Panc1 (cell line): ENCODE measurements around the gene CDK5RAP3.

Experiments used
- CTCF ChIP-seq: fragments of 450-650 bp; IDR thresholded peaks from 2 replicates; pipeline ENCODE4 v1.5.1; 2017; ENCODE audit warnings: mild to moderate bottlenecking
- POLR2AphosphoS5 ChIP-seq: IDR thresholded peaks from 2 replicates; pipeline ENCODE4 v1.6.1; 2012; ENCODE audit warnings: mild to moderate bottlenecking, low read depth, low read length, moderate library complexity

- TF ChIP-seq CTCF = no peak
- TF ChIP-seq POLR2AphosphoS5 = no peak
Observed at GRCh38 chr17:47995241-47995935, 24.5 kb downstream of the CDK5RAP3 start.
